Sigmoid colon (tissue), 7 donors: ENCODE results near the gene C6orf132. TPM values are rescaled to one million over a fixed set of nuclear protein-coding genes. Genes with fewer than 3 reads are reported as not detected.

Source experiments
- DNase-seq: peaks from one replicate; pipeline ENCODE4 v3.0.0-alpha.2; 2019
- H3K27ac ChIP-seq, 4 donors: fragments of 200-600 bp; sonication (generic); one replicate each; pipeline ENCODE4 v1.5.1; 2016 to 2019; ENCODE audit warnings: mild to moderate bottlenecking in 1 of 4
- H3K27me3 ChIP-seq, 3 donors: fragments of 200-600 bp; sonication (generic); one replicate each; pipeline ENCODE4 v1.5.1; 2019; ENCODE audit warnings: mild to moderate bottlenecking in 1 of 3
- H3K36me3 ChIP-seq, 4 donors: fragments of 200-600 bp; sonication (generic); one replicate each; pipeline ENCODE4 v1.5.1; 2016 to 2019
- H3K4me1 ChIP-seq, 4 donors: fragments of 200-600 bp; sonication (generic); one replicate each; pipeline ENCODE4 v1.5.1; 2017 to 2019
- H3K4me3 ChIP-seq, 4 donors: fragments of 200-600 bp; sonication (generic); one replicate each; pipeline ENCODE4 v1.5.1; 2017 to 2019; ENCODE audit warnings: mild to moderate bottlenecking in 2 of 4, moderate library complexity in 1 of 4
- H3K9me3 ChIP-seq, 4 donors: fragments of 200-600 bp in 3 of 4; sonication (generic) in 3 of 4; one replicate each; pipeline versions ENCODE4 v1.5.1 to v1.6.1; 2013 to 2019
- CTCF ChIP-seq, 4 experiments: fragments of 450-650 bp in 3 of 4; fragments of 200-600 bp in 1 of 4; IDR thresholded peaks; one replicate each; pipeline ENCODE4 v1.5.1; 2016 to 2019; ENCODE audit warnings: antibody characterized with exemption in 4 of 4, mild to moderate bottlenecking in 3 of 4, moderate library complexity in 2 of 4
- EP300 ChIP-seq, 4 donors: sonication (generic); formaldehyde crosslinking; IDR thresholded peaks; one replicate each; pipeline ENCODE4 v1.6.1; 2017; ENCODE audit warnings: antibody characterized with exemption in 4 of 4
- POLR2A ChIP-seq, 2 donors: fragments of 450-650 bp; IDR thresholded peaks; one replicate each; pipeline ENCODE4 v1.6.1; 2016; ENCODE audit warnings: antibody characterized with exemption in 2 of 2, mild to moderate bottlenecking in 2 of 2, moderate library complexity in 2 of 2
- POLR2AphosphoS5 ChIP-seq, 4 donors: sonication (generic); formaldehyde crosslinking; IDR thresholded peaks; one replicate each; pipeline ENCODE4 v1.6.1; 2017; ENCODE audit warnings: antibody characterized with exemption in 4 of 4
- WGBS, 2 donors: extraction: QIAGEN DNeasy Blood & Tissue Kit; methylation state at CpG; one replicate each; pipeline ENCODE4 v1.1.7; 2013; 5-methylcytosine and 5-hydroxymethylcytosine counted together
- intact Hi-C: fragments of 100-400 bp; cut with DNase I; formaldehyde crosslinking; loops from one replicate; pipeline ENCODE4 v1.15.1; 2023
- polyA plus RNA-seq, 3 donors: library from polyadenylated mRNA; stranded (reverse); fragments of 200-250 nt; gene quantifications; one replicate each; pipeline ENCODE4 v1.2.3, GENCODE V29; 2013
- total RNA-seq, 4 donors: library from RNA; depleted of rRNA; stranded (reverse); fragments of >200 nt; gene quantifications; one replicate each; pipeline ENCODE4 v1.1.0, GENCODE V29; 2016
- donor health status: healthy with polysubstance abuse.
- donor health status: Bipolar disorder and iron deficiency.
- donor health status: healthy.

The C6orf132 gene
- total and polyA plus RNA-seq, 7 donors = 0.33 to 91.3 (median 20.9) TPM; not detected in 1

DNA sequence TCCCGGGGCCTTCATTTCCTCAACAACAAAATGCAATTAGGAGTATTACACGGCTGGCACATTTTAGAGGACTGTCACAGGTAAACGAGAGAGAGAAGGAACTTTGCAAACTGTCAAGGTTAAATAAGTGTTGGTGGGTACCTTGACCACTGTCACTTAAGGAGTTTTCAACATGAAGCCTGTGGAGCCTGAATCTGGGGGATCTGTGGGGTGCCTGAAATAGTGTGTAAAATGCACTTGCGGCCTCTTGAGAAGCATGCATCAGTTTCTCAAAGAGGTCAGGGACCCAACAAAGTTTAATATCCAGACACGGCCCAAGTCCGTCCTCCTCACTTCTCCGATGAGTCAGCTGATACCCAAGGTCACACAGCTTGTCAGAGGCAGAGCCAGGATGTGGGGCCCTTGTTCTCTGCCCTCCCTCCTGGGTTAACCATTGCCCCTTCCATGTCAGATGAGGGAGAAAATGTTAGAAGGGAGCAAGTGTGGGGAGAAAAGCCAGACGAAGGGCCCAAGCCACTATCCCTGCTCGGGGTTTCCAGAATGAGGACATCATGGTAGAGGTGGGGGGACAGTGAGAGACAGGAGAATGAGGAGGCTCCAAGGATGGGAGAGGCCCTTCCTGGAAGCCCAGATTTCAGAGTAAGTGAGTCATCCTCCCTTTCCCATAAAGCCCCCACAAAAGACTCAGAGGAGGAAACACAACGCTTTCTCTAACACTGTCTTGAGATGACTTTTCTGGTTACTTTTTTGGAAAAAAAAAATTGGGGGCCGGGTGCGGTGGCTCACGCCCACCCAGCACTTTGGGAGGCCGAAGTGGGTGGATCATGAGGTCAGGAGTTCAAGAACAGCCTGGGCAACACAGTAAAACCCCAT, 42.2 kb downstream of the C6orf132 start:
- intact Hi-C loops = no loop called here

DNA sequence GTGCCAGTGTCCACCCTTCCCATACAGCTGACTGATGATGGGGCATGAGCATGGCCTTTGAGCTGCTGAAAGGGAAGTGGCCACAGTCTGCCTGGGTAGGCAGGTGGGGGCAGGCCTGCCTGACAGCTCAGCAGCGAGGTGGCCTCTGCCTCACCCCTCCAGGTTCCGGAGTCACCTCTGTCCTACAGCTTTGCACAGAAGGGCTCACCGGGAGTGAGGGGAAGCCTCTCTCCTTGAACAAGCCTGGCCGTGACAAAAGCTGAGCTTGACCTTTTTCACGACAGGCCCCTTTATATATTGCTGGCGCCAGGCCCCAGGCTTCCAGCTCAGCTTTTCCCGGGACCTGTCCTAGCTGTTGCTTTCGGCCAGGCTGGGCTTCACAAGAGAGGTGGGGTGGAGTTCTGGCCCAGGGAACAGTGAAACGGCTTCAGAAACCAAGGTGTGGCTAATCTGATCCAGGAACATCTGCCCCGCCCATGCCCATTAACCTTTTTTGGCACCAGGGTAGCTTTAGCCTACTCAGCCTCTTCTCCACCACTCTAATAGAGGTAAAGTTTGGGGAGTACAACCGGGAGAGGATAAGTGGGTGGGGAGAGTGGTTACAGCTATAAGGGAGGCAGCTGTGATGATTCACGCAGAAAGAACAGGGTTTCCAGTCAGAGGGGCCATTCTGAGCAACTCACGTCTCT, 42.9 kb downstream of the C6orf132 start:
- Histone ChIP-seq H3K27me3 (peaks cover 0 to 8% (median 4%) of the 10 kb centered on the region in 3 donors), H3K27ac (peak overlapping the region; percentile 29 to 60 (median 46)), H3K9me3 (no peaks in the 10 kb centered on the region), H3K36me3 (no peaks in the 10 kb centered on the region), H3K4me3 (no peak overlapping the region), H3K4me1 (peaks cover 0 to 31% (median 15%) of the 10 kb centered on the region in 4 donors)
- intact Hi-C loops = no loop called here
- no peak for TF ChIP-seq EP300 (IDR thresholded peaks at IDR 0.05)
- TF ChIP-seq POLR2AphosphoS5 (IDR thresholded peaks at IDR 0.05) = no peak
- no peak for TF ChIP-seq CTCF (IDR thresholded peaks at IDR 0.05)
- TF ChIP-seq POLR2A (IDR thresholded peaks at IDR 0.05) = no peak
- no peak for DNase-seq
- WGBS, 2 donors = 11 to 60% methylated on average over 13 of the region's 13 CpGs

More for the DNA sequence above, 42.2 kb downstream of the C6orf132 start:
- 46 to 62% methylated on average over 14 of the region's 14 CpGs for WGBS, 2 donors
- H3K4me1 ChIP-seq = peaks cover 0 to 36% (median 19%) of the 10 kb centered on the region in 4 donors
- H3K27me3 ChIP-seq = peaks cover 0 to 16% (median 9%) of the 10 kb centered on the region in 3 donors
- no peak overlapping the region for H3K4me3 ChIP-seq
- H3K27ac ChIP-seq = peak overlapping the region; percentile 29 to 60 (median 48)
- H3K36me3 ChIP-seq = no peaks in the 10 kb centered on the region
- DNase-seq = no peak
- H3K9me3 ChIP-seq = no peaks in the 10 kb centered on the region
- no peak for TF ChIP-seq EP300 (IDR thresholded peaks at IDR 0.05)
- peak in 1 of 4 donors; percentile 32 for TF ChIP-seq POLR2AphosphoS5 (IDR thresholded peaks at IDR 0.05)

DNA sequence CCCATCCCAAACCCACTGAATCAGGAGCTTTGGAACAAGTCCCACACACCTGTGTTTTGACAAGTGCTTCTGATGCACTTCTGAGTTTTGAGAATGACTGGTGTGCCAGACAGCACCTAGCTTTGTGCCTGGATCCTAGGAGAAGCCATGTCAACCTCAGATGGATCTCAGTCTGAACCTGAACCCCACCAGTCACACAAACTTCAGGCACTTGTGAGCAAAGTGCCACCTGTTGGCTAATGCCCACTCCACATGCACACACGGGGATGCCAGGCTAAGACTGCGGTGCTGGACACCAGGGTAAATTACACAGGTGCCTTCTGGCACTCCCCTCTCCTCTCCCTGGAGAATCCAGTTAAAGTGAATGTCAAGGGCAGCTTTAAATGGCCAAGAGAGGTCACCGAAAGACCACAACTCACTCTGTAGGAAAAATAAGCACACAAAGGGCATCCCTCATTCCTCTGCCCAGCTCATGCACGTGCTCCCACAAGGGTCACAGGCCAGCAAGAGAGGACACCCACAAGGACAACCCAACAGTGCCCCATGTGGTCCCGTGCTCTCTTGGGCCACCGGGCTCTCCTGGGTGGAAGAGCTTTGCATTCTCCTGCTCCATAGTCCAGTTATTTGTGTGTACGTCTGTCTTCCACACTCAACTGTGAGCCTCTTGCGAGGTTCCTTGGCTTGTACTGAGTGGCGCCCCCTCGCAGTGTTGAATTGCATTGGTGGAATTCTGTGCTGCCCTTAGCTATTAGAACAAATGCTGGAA, 46.5 kb downstream of the C6orf132 start:
- H3K4me1 ChIP-seq = peaks cover 0 to 16% (median under 1%) of the 10 kb centered on the region in 4 donors
- H3K9me3 ChIP-seq = no peaks in the 10 kb centered on the region
- 82 to 83% methylated on average over 10 of the region's 10 CpGs for WGBS, 2 donors
- H3K36me3 ChIP-seq = peaks cover 0 to 4% (median 0%) of the 10 kb centered on the region in 4 donors
- no peak overlapping the region for H3K4me3 ChIP-seq
- TF ChIP-seq EP300 (IDR thresholded peaks at IDR 0.05) = no peak
- TF ChIP-seq POLR2AphosphoS5 (IDR thresholded peaks at IDR 0.05) = no peak
- no peak for TF ChIP-seq POLR2A (IDR thresholded peaks at IDR 0.05)
- no peak for TF ChIP-seq CTCF (IDR thresholded peaks at IDR 0.05)
- DNase-seq = no peak
- H3K27ac ChIP-seq = no peak overlapping the region
- intact Hi-C loops = no loop called here
- no peaks in the 10 kb centered on the region for H3K27me3 ChIP-seq

GRCh38 chr6:42095094-42095493, 47.3 kb downstream of the C6orf132 start:
- 98% methylated on average over 1 of the region's 1 CpG for WGBS, 2 donors
- peaks cover 0 to 10% (median 0%) of the 10 kb centered on the region in 4 donors for H3K4me1 ChIP-seq
- DNase-seq = no peak
- H3K9me3 ChIP-seq = no peaks in the 10 kb centered on the region
- H3K36me3 ChIP-seq = peaks cover 0 to 4% (median 0%) of the 10 kb centered on the region in 4 donors
- TF ChIP-seq POLR2A (IDR thresholded peaks at IDR 0.05) (no peak), EP300 (IDR thresholded peaks at IDR 0.05) (no peak), CTCF (IDR thresholded peaks at IDR 0.05) (no peak), POLR2AphosphoS5 (IDR thresholded peaks at IDR 0.05) (no peak)
- no peak overlapping the region for H3K27ac ChIP-seq
- intact Hi-C loops = no loop called here
- no peaks in the 10 kb centered on the region for H3K27me3 ChIP-seq
- no peak overlapping the region for H3K4me3 ChIP-seq
